ENCODE results near the gene RFX3.

DNA sequence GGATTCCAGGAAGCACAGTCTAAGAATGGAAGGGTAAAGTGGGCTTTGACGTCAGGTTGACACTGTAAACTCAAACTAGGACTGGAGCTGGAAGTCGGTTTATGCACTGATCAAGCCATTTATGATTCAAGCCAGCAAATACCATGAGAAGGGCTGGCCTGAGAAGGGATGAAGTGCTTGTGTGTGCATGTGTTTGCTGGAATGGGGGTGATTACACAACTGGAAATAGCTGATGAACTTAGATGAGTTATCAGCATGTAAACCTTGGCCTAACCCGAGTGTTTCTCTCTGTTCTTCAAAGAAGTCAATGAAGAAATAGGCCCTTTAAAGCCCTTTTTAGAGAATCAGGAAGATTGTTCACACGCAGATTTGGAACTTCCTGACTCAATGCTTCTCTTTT, 287.6 kb downstream of the RFX3 start:
- TF ChIP-seq, protein P1, sequence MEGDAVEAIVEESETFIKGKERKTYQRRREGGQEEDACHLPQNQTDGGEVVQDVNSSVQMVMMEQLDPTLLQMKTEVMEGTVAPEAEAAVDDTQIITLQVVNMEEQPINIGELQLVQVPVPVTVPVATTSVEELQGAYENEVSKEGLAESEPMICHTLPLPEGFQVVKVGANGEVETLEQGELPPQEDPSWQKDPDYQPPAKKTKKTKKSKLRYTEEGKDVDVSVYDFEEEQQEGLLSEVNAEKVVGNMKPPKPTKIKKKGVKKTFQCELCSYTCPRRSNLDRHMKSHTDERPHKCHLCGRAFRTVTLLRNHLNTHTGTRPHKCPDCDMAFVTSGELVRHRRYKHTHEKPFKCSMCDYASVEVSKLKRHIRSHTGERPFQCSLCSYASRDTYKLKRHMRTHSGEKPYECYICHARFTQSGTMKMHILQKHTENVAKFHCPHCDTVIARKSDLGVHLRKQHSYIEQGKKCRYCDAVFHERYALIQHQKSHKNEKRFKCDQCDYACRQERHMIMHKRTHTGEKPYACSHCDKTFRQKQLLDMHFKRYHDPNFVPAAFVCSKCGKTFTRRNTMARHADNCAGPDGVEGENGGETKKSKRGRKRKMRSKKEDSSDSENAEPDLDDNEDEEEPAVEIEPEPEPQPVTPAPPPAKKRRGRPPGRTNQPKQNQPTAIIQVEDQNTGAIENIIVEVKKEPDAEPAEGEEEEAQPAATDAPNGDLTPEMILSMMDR (IDR thresholded peaks at IDR 0.05; ENCODE audit: insufficient read depth, low read depth, low read length): no peak
- no peak for TF ChIP-seq EZH2 (IDR thresholded peaks at IDR 0.05; ENCODE audit: insufficient read depth, low read length)

All from astrocyte (in vitro differentiated cells and primary cell).